ENCODE measurements around the gene AP4S1. TPM values are rescaled to one million over a fixed set of nuclear protein-coding genes. Genes with fewer than 3 reads are reported as not detected.
A peak's percentile ranks its signal among the peaks of the same experiment; 100 is the strongest.
"Not testable (repeated sequence)": the region's sequence is repeated elsewhere in the genome, so short reads cannot be mapped to it uniquely, and the experiment has no call there.

The AP4S1 gene
- total RNA-seq, 2 donors from 2014 or later = 4.9 to 5.0 TPM

- ATAC-seq = no peak
- DNase-seq = no peak
- intact Hi-C loops (cut with DNase I, micrococcal nuclease) = no loop called here
Observed at GRCh38 chr14:31070431-31070830, 45.0 kb downstream of the AP4S1 start.

GRCh38 chr14:31071151-31071550 is 45.7 kb downstream of the AP4S1 start:
- intact Hi-C loops (cut with DNase I, micrococcal nuclease) = no loop called here
- DNase-seq = no peak
- no peak for ATAC-seq

GRCh38 chr14:31075144-31075543 is 49.7 kb downstream of the AP4S1 start:
- ATAC-seq = no peak
- DNase-seq = no peak
- intact Hi-C loops (cut with DNase I, micrococcal nuclease) = no loop called here

- DNase-seq (no peak), ATAC-seq (no peak)
- intact Hi-C loops (cut with DNase I, micrococcal nuclease) = no loop called here
Observed at GRCh38 chr14:31078766-31079165, 53.3 kb downstream of the AP4S1 start.

GRCh38 chr14:31080056-31080455 is 54.6 kb downstream of the AP4S1 start:
- DNase-seq = no peak
- intact Hi-C loops (cut with DNase I, micrococcal nuclease) = loop anchor here in 1 of 2 donors (5.0 kb wide), 1 partner anchor 98 kb away; no protein-coding TSS in a partner anchor
- peak; percentile 88 for ATAC-seq

- DNase-seq (no peak), ATAC-seq (peak; percentile 21)
- intact Hi-C loops (cut with DNase I, micrococcal nuclease) = loop anchor here in 1 of 2 donors (5.0 kb wide), 1 partner anchor 98 kb away; no protein-coding TSS in a partner anchor
Observed at GRCh38 chr14:31080484-31080883, 55.0 kb downstream of the AP4S1 start.

GRCh38 chr14:31083781-31084180 is 58.3 kb downstream of the AP4S1 start:
- DNase-seq (no peak), ATAC-seq (no peak)
- intact Hi-C loops (cut with DNase I, micrococcal nuclease) = loop anchor here in 1 of 2 donors (5.0 kb wide), 1 partner anchor 101 kb away; no protein-coding TSS in a partner anchor

GRCh38 chr14:31084385-31084784 is 58.9 kb downstream of the AP4S1 start:
- intact Hi-C loops (cut with DNase I, micrococcal nuclease) = loop anchor here in 1 of 2 donors (5.0 kb wide), 1 partner anchor 102 kb away; no protein-coding TSS in a partner anchor
- ATAC-seq = no peak
- no peak for DNase-seq

- no peak for ATAC-seq
- no peak for DNase-seq
- intact Hi-C loops (cut with DNase I, micrococcal nuclease) = no loop called here
Observed at GRCh38 chr14:31085027-31085426, 59.6 kb downstream of the AP4S1 start.

GRCh38 chr14:31086466-31086865 is 61.0 kb downstream of the AP4S1 start:
- intact Hi-C loops (cut with DNase I, micrococcal nuclease) = not testable (repeated sequence)
- DNase-seq = peak in 1 of 2 donors; percentile 52
- peak; percentile 30 for ATAC-seq

GRCh38 chr14:31090883-31091764 is 65.7 kb downstream of the AP4S1 start:
- intact Hi-C loops (cut with DNase I, micrococcal nuclease) = no loop called here
- peak; percentile 90 for ATAC-seq
- DNase-seq = peak in 1 of 2 donors; percentile 39

GRCh38 chr14:31092160-31092708 is 66.8 kb downstream of the AP4S1 start:
- DNase-seq (no peak), ATAC-seq (no peak)
- intact Hi-C loops (cut with DNase I, micrococcal nuclease) = no loop called here

GRCh38 chr14:31093884-31094839 is 68.7 kb downstream of the AP4S1 start:
- DNase-seq; intact Hi-C loops (cut with DNase I, micrococcal nuclease); ATAC-seq: not testable (repeated sequence)

GRCh38 chr14:31095817-31096216 is 70.4 kb downstream of the AP4S1 start:
- intact Hi-C loops (cut with DNase I, micrococcal nuclease); ATAC-seq; DNase-seq: not testable (repeated sequence)

GRCh38 chr14:31096255-31096654 is 70.8 kb downstream of the AP4S1 start:
- intact Hi-C loops (cut with DNase I, micrococcal nuclease) = no loop called here
- DNase-seq (no peak), ATAC-seq (no peak)

GRCh38 chr14:31097081-31097480 is 71.6 kb downstream of the AP4S1 start:
- intact Hi-C loops (cut with DNase I, micrococcal nuclease) = no loop called here
- DNase-seq = no peak
- ATAC-seq = no peak

- DNase-seq (no peak), ATAC-seq (no peak)
- intact Hi-C loops (cut with DNase I, micrococcal nuclease) = no loop called here
Observed at GRCh38 chr14:31106768-31107167, 81.3 kb downstream of the AP4S1 start.

- intact Hi-C loops (cut with DNase I, micrococcal nuclease) = no loop called here
- ATAC-seq (no peak), DNase-seq (no peak)
Observed at GRCh38 chr14:31109257-31109656, 83.8 kb downstream of the AP4S1 start.

GRCh38 chr14:31110872-31111271 is 85.4 kb downstream of the AP4S1 start:
- DNase-seq (no peak), ATAC-seq (no peak)
- intact Hi-C loops (cut with DNase I, micrococcal nuclease) = no loop called here
